CD14-positive monocyte (primary cell): ENCODE data around the gene TRIM9. TPM values are rescaled to one million over a fixed set of nuclear protein-coding genes. Genes with fewer than 3 reads are reported as not detected.
A peak's percentile ranks its signal among the peaks of the same experiment; 100 is the strongest.

Source experiments
- DNase-seq, 3 donors: peaks; one replicate each; pipeline ENCODE4 v3.0.0-alpha.2; 2011 to 2022
- H2AFZ ChIP-seq: 2 replicates; pipeline ENCODE4 v1.6.0; 2012; ENCODE audit warnings: mild to moderate bottlenecking, low read depth, low read length, inconsistent platforms; ENCODE audit not compliant: insufficient read depth, poor library complexity, severe bottlenecking
- H3K27ac ChIP-seq, 2 donors: 1 replicate in 1 of 2; 2 replicates in 1 of 2; pipeline ENCODE4 v1.5.1; 2012 to 2013; ENCODE audit warnings: low read length in 2 of 2, control low read depth in 1 of 2, inconsistent platforms in 1 of 2, low read depth in 1 of 2, mild to moderate bottlenecking in 1 of 2
- H3K27me3 ChIP-seq, 2 donors: one replicate each; pipeline versions ENCODE4 v1.6.0 to v1.6.1; 2011 to 2013; ENCODE audit warnings: low read length in 2 of 2; ENCODE audit not compliant: control insufficient read depth in 2 of 2, insufficient read depth in 2 of 2
- H3K36me3 ChIP-seq, 2 donors: replicated peaks in 1 of 2; 1 replicate in 1 of 2; 2 replicates in 1 of 2; pipeline versions ENCODE4 v1.5.1 to v1.6.1; 2012 to 2013; ENCODE audit warnings: low read length in 2 of 2, control low read depth in 1 of 2, inconsistent platforms in 1 of 2, mild to moderate bottlenecking in 1 of 2; ENCODE audit not compliant: insufficient read depth in 2 of 2, control insufficient read depth in 1 of 2
- H3K4me1 ChIP-seq, 2 donors: 1 replicate in 1 of 2; 2 replicates in 1 of 2; pipeline versions ENCODE4 v1.5.1 to v1.6.1; 2012 to 2013; ENCODE audit warnings: low read length in 2 of 2, control low read depth in 1 of 2, inconsistent platforms in 1 of 2, mild to moderate bottlenecking in 1 of 2, moderate library complexity in 1 of 2; ENCODE audit not compliant: insufficient read depth in 2 of 2, control insufficient read depth in 1 of 2
- H3K4me2 ChIP-seq: replicated peaks from 2 replicates; pipeline ENCODE3; 2012; ENCODE audit warnings: low read length, moderate library complexity, mild to moderate bottlenecking; ENCODE audit not compliant: poor library complexity, severe bottlenecking; ENCODE audit errors: extremely low read depth
- H3K4me3 ChIP-seq, 3 experiments: fragments of 200-600 bp in 1 of 3; sonication (generic) in 1 of 3; replicated peaks in 1 of 3; 1 replicate in 2 of 3; 2 replicates in 1 of 3; pipeline ENCODE4 v1.5.1; 2011 to 2013; ENCODE audit warnings: low read length in 3 of 3, mild to moderate bottlenecking in 3 of 3, control low read depth in 2 of 3, low read depth in 2 of 3, inconsistent platforms in 1 of 3, moderate library complexity in 1 of 3
- H3K79me2 ChIP-seq: 2 replicates; pipeline ENCODE4 v1.6.0; 2012; ENCODE audit warnings: mild to moderate bottlenecking, control low read depth, inconsistent platforms, low read length, moderate library complexity; ENCODE audit not compliant: insufficient read depth
- H3K9ac ChIP-seq: 2 replicates; pipeline ENCODE4 v1.6.0; 2017; ENCODE audit warnings: low read length, mild to moderate bottlenecking; ENCODE audit not compliant: insufficient read depth, poor library complexity, severe bottlenecking
- H3K9me3 ChIP-seq, 2 donors: replicated peaks in 1 of 2; 1 replicate in 1 of 2; 2 replicates in 1 of 2; pipeline versions ENCODE4 v1.5.1 to v1.6.1; 2012 to 2013; ENCODE audit warnings: low read length in 2 of 2, control low read depth in 1 of 2; ENCODE audit not compliant: control insufficient read depth in 1 of 2, insufficient read depth in 1 of 2
- H4K20me1 ChIP-seq: 2 replicates; pipeline ENCODE4 v1.6.0; 2012; ENCODE audit warnings: mild to moderate bottlenecking, low read length, control low read depth, moderate library complexity; ENCODE audit not compliant: insufficient read depth
- H3K27ac Mint-ChIP-seq, 7 donors: one replicate each; pipeline ENCODE4 v1.8.0; 2020; ENCODE audit warnings: mild to moderate bottlenecking in 7 of 7, mixed read lengths in 7 of 7, moderate library complexity in 6 of 7, inconsistent platforms in 2 of 7
- H3K27me3 Mint-ChIP-seq, 3 donors: one replicate each; pipeline ENCODE4 v1.8.0; 2021 to 2022; ENCODE audit warnings: low read depth in 3 of 3, mild to moderate bottlenecking in 3 of 3, mixed read lengths in 3 of 3, moderate library complexity in 3 of 3, inconsistent platforms in 1 of 3
- H3K36me3 Mint-ChIP-seq, 2 donors: one replicate each; pipeline ENCODE4 v1.8.0; 2020; ENCODE audit warnings: mixed read lengths in 2 of 2, inconsistent platforms in 1 of 2, mild to moderate bottlenecking in 1 of 2
- H3K4me1 Mint-ChIP-seq: one replicate; pipeline ENCODE4 v1.8.0; 2020; ENCODE audit warnings: mild to moderate bottlenecking, mixed read lengths
- H3K4me3 Mint-ChIP-seq, 2 donors: one replicate each; pipeline ENCODE4 v1.8.0; 2020; ENCODE audit warnings: mild to moderate bottlenecking in 2 of 2, mixed read lengths in 2 of 2, moderate library complexity in 1 of 2
- H3K9me3 Mint-ChIP-seq, 7 donors: one replicate each; pipeline ENCODE4 v1.8.0; 2020 to 2022; ENCODE audit warnings: mixed read lengths in 7 of 7, mild to moderate bottlenecking in 6 of 7, moderate library complexity in 6 of 7, inconsistent platforms in 2 of 7
- WGBS: methylation state at CpG from one replicate; pipeline ENCODE4 v1.1.5; 2013; ENCODE audit warnings: missing lambda C conversion rate; ENCODE audit not compliant: insufficient coverage; 5-methylcytosine and 5-hydroxymethylcytosine counted together
- intact Hi-C, 2 donors: fragments of 100-400 bp; cut with micrococcal nuclease; formaldehyde crosslinking; loops; one replicate each; pipeline versions ENCODE4 v1.15.0 to v1.15.1; 2023
- polyA plus RNA-seq, 3 donors: library from polyadenylated mRNA; depleted of rRNA in 1 of 3; unstranded in 2 of 3; stranded (reverse) in 1 of 3; fragments of 300-500 nt in 2 of 3; fragments of >200 nt in 1 of 3; fragmentation: Illumina TruSeq in 2 of 3; gene quantifications; 1 replicate in 2 of 3; 2 replicates in 1 of 3; pipeline ENCODE4 v1.2.3, GENCODE V29; 2012 to 2021
- TF ChIP-seq, protein P1 (sequence below): fragments of 200-600 bp; IDR thresholded peaks from one replicate; pipeline ENCODE4 v1.8.0; 2022; ENCODE audit warnings: antibody characterized with exemption, mild to moderate bottlenecking

Gene TRIM9
- polyA plus RNA-seq, 3 donors: 0.01 TPM; not detected in 2

DNA sequence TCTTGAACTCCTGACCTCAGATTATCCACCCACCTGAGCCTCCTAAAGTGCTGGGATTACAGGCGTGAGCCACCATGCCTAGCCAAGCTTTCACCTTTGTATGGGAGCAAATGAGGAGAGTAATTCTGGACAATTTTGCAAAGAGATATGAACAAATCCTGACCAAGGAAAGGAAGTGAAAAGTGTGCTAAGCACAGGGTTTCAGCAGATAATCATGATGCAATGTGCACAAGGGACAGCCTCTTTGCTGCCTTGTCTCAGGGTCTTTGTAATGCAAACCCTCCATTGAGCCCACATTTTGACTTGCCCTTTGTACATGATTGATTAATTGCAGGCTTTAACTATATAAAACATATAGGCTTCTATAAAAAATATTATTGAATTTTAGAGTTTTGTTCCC, 141.4 kb downstream of the TRIM9 start:
- Histone ChIP-seq H3K4me1 (peaks cover 32 to 36% of the 10 kb centered on the region in 2 donors), H3K4me2 (peak overlapping the region; percentile 3), H3K9me3 (no peaks in the 10 kb centered on the region), H3K4me3 (no peak overlapping the region), H3K79me2 (no peaks in the 10 kb centered on the region), H4K20me1 (no peaks in the 10 kb centered on the region), H3K9ac (no peak overlapping the region), H2AFZ (no peak overlapping the region), H3K27me3 (no peaks in the 10 kb centered on the region), H3K27ac (peak overlapping the region in 1 of 2 donors; percentile 36), H3K36me3 (no peaks in the 10 kb centered on the region)
- DNase-seq: peak in 2 of 3 donors; percentile 14 to 40
- H3K36me3 Mint-ChIP-seq: no peaks in the 10 kb centered on the region
- intact Hi-C loops: no loop called here
- no CpG with 5 or more reads among the region's 1 CpG for WGBS
- H3K4me3 Mint-ChIP-seq: no peak overlapping the region
- TF ChIP-seq, protein P1, sequence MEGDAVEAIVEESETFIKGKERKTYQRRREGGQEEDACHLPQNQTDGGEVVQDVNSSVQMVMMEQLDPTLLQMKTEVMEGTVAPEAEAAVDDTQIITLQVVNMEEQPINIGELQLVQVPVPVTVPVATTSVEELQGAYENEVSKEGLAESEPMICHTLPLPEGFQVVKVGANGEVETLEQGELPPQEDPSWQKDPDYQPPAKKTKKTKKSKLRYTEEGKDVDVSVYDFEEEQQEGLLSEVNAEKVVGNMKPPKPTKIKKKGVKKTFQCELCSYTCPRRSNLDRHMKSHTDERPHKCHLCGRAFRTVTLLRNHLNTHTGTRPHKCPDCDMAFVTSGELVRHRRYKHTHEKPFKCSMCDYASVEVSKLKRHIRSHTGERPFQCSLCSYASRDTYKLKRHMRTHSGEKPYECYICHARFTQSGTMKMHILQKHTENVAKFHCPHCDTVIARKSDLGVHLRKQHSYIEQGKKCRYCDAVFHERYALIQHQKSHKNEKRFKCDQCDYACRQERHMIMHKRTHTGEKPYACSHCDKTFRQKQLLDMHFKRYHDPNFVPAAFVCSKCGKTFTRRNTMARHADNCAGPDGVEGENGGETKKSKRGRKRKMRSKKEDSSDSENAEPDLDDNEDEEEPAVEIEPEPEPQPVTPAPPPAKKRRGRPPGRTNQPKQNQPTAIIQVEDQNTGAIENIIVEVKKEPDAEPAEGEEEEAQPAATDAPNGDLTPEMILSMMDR: no peak
- peaks cover 0 to 4% (median 0%) of the 10 kb centered on the region in 7 donors for H3K9me3 Mint-ChIP-seq
- H3K4me1 Mint-ChIP-seq: peaks cover 37% of the 10 kb centered on the region
- H3K27ac Mint-ChIP-seq: peak overlapping the region in 2 of 7 donors; percentile 75 to 80
- H3K27me3 Mint-ChIP-seq: no peaks in the 10 kb centered on the region

DNA sequence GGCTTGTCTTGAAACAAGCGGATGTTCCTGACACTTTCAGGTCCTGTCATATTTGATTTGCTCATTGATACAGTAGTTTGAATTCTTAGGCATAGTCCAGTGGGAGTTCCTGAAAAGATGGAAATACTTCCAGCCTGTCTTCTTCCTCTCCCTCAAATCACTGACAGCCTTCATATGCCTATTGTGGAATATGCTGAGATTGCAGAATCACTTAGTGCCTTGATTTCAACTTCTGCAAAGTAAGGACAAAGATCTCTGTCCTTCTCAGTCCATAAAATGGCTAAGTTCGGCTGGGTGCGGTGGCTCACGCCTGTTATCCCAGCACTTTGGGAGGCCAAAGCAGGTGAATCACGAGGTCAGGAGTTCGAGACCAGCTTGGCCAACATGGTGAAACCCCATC, 143.9 kb downstream of the TRIM9 start:
- Histone ChIP-seq H3K4me3 (no peak overlapping the region), H3K36me3 (no peaks in the 10 kb centered on the region), H4K20me1 (no peaks in the 10 kb centered on the region), H3K4me2 (no peak overlapping the region), H3K4me1 (peaks cover 29% of the 10 kb centered on the region in 2 donors), H3K9ac (no peak overlapping the region), H3K27me3 (no peaks in the 10 kb centered on the region), H3K9me3 (no peaks in the 10 kb centered on the region), H2AFZ (no peak overlapping the region), H3K27ac (no peak overlapping the region), H3K79me2 (no peaks in the 10 kb centered on the region)
- WGBS: 100% methylated on average over 4 of the region's 6 CpGs
- TF ChIP-seq, protein P1: no peak
- Mint-ChIP-seq H3K27me3 (peaks cover 0 to 1% (median 0%) of the 10 kb centered on the region in 3 donors), H3K27ac (peak overlapping the region in 2 of 7 donors; percentile 18 to 57), H3K9me3 (peaks cover 0 to 4% (median 0%) of the 10 kb centered on the region in 7 donors), H3K36me3 (no peaks in the 10 kb centered on the region), H3K4me3 (no peak overlapping the region), H3K4me1 (peaks cover 31% of the 10 kb centered on the region)
- no peak for DNase-seq
- intact Hi-C loops: no loop called here
